Fibroblast of skin of abdomen (primary cell): ENCODE measurements around the gene S100A2.
"Not testable (repeated sequence)": the region's sequence is repeated elsewhere in the genome, so short reads cannot be mapped to it uniquely, and the experiment has no call there.

Experiments
- DNase-seq: peaks from one replicate; pipeline ENCODE4 v3.0.0-alpha.2; 2013

The S100A2 gene

DNA sequence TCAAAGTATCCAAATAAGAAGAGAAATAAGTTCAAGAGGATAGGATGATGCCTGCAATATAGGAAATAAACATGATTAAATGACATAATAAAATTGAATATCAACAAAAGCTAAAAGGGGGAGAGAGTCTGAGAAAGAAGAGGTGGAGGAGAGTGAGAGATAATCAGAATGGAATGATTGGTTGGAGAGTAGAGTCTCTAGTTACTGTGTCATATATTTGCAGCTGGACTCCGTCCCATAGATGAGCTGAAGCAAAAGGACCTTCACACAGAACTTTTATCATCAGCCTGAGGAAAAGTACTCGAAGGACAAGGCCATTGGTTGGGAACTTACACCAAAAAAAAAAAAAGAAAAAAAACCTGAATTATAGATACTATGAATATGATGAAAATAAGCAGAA lies 22.8 kb upstream of the S100A2 start:
- DNase-seq = no peak

DNA sequence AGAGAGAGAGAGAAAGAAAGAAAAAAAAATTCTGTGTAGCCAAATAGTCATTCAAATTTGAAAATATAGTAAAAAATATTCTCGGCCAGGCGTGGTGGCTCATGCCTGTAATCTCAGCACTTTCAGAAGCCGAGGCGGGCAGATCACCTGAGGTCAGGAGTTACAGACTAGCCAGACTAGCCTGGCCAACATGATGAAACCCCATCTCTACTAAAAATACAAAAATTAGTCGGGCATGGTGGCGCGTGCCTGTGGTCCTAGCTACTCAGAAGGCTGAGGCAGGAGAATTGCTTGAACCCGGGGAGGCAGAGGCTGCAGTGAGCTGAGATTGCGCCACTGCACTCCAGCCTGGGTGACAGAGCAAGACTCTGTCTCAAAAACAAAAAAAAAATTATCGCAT lies 22.4 kb upstream of the S100A2 start:
- DNase-seq = not testable (repeated sequence)

DNA sequence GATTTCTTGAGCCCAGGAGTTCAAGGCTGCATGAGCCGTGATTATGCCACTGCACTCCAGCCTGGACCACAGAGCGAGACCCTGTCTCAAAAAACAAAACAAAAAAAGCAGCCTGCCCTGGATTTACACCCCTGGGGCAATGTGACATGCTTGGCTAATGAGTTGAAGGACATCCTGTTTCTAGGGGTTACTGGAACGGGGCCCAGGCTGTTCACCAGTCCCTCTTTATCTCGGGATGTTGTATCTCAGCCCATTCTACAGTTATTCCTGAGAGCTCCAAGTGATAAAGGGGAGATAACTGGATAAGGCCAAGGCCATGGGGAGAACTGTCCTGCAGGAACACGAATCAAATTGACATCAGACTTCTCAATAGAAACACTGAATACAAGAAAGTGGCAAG lies 21.7 kb upstream of the S100A2 start:
- DNase-seq = no peak

DNA sequence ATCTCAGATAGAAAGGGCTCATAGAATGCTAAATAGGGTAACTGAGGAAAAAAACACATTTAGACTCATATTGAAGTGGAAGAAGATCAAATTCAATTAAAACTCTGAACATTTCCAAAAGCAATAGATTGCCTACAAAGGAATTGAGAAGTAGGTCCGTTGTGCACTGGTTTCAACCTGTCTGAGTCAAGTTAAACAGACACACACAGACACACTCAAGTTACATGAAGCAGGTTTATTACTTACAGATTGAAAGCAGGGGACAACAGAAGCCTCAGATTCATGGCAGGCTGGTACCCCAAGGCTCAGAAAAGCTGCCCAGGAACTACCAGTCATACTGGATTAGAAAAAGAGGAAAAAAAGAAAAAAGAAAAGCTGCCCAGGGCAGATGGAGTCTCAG lies 20.7 kb upstream of the S100A2 start:
- no peak for DNase-seq

DNA sequence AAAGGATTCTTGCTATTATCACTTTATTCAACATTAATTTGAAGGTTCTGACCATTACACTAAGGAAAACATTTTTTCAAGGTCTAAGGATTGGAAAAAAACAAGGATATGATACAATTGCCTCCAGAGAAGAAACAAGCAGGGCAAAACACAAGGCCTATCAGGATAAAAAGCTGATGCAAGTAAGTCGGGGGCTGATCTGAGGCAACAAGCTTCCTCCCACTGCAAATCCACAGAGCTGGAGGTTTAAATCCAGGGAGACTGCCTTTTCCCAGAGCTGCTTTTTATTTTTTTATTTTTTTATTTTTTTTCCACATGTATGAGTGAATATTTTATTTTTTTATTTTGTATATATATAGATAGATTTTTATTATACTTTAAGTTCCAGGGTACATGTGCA lies 19.4 kb upstream of the S100A2 start:
- DNase-seq = no peak

DNA sequence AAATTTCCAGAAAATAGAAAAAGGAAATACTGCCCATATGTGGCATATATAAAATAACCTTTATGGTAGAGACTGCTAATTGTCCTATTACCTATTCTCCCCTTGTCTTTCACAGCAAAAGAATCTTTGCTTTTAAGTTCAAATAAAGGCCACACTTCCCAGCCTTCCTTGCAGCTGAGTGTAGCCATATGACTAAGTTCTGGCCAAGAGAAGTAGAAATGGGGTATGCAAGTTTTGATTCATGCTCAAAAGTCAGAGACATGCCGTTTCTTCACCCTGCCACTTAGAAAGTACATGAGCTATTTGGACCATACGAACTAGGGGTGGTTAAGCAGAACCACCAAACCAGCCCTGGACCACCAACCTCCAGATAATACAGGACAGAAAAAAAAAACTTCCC lies 18.3 kb upstream of the S100A2 start:
- peak; percentile 22 for DNase-seq

DNA sequence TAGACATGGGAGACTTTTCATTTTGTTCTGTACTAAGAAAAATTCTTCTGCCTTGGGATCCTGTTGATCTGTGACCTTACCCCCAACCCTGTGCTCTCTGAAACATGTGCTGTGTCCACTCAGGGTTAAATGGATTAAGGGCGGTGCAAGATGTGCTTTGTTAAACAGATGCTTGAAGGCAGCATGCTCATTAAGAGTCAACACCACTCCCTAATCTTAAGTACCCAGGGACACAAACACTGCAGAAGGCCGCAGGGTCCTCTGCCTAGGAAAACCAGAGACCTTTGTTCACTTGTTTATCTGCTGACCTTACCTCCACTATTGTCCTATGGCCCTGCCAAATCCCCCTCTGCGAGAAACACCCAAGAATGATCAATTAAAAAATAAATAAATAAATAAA lies 17.9 kb upstream of the S100A2 start:
- not testable (repeated sequence) for DNase-seq

DNA sequence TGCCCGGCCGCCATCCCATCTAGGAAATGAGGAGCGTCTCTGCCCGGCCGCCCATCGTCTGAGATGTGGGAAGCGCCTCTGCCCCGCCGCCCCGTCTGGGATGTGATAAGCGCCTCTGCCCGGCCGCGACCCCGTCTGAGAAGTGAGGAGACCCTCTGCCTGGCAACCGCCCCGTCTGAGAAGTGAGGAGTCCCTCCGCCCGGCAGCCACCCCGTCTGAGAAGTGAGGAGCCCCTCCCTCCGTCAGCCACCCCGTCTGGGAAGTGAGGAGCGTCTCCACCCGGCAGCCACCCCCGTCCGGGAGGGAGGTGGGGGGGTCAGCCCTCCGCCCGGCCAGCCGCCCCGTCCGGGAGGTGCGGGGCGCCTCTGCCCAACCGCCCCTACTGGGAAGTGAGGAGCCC lies 17.2 kb upstream of the S100A2 start:
- DNase-seq = not testable (repeated sequence)

DNA sequence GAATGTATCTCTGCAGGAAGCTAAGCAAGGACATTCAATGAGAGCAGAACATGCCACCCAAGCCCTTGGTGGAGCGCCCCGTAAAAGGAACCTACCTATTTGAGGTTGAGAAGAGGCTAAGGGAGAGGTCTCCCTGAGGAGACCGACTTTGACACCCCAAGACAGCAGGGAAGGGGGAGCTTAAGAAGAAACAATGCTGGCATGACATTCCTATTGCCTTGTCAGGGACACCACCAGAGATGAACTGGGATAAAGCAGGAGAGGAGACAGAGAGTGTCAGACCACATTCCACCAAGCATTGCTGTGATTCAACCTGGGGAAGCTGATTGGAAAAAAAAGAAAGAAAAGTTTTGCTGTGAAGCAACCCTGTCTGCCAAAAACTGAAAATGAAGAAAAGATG lies 13.3 kb upstream of the S100A2 start:
- peak; percentile 39 for DNase-seq

DNA sequence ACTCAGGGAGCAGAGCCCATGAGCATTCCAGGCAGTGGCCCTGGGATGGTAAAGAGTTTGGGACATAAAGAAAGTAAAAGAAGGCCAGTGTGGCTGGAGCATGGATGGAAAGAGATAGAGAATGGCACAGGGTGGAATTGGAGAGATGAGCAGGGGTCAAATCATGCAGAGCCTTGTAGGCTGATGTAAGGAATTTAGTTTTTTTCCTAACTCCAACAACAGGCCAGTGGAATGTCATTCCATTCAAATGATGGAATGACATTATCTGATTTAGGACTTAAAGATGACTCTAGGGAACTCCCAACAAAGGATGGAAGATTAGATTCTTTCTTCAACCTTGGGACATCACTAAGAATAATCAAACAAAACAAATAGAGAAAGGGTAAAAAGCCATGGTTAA lies 12.8 kb upstream of the S100A2 start:
- peak; percentile 75 for DNase-seq

DNA sequence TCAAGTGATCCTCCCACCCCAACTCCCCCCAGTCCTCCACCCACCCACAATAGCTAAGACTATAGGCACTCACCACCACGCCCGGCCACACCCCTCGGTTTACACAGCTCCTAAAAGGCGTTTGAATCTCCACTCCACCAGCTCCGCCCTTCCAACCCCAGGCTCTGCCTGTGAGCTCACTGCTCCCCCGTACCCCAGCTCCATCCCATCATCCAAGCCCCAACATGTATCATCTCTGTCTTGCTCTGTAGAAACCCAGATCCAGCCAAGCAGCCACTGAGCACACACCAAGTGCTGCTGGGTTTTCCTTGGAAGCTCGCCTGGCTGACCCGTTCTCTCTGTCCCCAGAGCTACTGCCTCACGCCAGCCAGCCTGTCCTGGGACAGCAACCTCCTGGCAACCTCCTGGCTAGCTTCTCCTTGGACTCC lies 12.0 kb upstream of the S100A2 start:
- DNase-seq = no peak

DNA sequence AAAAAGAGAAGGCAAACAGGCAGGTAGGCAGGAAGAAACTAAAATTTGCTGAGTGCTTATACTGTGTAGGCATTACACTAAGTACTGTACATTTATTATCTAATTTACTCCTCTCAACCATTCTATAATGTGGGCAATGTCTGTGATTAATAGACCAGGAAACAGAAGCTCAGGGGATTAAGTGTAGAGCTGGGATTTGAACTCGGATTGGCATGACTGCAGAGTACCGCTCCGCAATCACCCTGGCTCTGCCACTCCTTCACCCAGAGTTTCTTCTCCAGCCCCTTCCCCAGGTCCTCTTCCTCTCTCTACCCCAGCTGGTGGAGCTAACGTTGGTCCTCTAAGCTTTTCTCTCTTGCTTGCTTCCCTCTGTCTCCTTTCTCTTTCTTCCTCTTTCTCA lies 11.5 kb upstream of the S100A2 start:
- DNase-seq = no peak

DNA sequence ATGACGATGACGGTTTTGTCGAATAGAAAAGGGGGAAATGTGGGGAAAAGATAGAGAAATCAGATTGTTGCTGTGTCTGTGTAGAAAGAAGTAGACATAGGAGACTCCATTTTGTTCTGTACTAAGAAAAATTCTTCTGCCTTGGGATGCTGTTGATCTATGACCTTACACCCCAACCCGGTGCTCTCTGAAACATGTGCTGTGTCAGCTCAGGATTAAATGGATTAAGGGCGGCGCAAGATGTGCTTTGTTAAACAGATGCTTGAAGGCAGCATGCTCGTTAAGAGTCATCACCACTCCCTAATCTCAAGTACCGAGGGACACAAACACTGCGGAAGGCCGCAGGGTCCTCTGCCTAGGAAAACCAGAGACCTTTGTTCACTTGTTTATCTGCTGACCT lies 9.9 kb upstream of the S100A2 start:
- DNase-seq = not testable (repeated sequence)

DNA sequence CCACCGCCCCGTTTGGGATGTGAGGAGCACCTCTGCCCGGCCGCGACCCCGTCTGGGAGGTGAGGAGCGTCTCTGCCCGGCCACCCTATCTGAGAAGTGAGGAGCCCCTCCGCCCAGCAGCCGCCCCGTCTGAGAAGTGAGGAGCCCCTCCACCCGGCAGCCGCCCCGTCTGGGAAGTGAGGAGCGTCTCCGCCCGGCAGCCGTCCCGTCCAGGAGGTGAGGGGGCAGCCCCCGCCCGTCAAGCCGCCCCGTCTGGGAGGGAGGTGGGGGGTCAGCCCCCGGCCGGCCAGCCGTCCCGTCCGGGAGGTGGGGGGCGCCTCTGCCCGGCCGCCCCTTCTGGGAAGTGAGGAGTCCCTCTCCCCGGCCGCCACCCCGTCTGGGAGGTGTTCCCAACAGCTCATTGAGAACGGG lies 9.4 kb upstream of the S100A2 start:
- not testable (repeated sequence) for DNase-seq

DNA sequence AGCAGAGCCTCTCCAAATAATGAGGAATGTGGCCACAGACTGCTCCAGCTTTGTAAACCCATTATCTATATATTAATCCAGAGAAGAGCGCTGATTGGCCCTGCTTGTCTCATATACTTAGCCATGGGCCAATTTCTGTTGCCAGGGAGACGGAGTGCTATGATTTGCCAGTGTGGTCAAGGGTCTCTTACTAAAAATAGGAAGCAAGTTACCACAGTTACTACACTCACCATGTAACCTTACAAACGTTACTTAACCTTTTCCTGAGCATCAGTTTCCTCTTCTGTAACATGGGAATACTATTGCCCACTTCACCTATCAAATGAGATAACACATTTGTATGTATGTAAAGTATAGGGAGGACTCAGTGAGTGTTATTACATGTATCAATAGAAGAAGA lies 7.7 kb upstream of the S100A2 start:
- DNase-seq = no peak

DNA sequence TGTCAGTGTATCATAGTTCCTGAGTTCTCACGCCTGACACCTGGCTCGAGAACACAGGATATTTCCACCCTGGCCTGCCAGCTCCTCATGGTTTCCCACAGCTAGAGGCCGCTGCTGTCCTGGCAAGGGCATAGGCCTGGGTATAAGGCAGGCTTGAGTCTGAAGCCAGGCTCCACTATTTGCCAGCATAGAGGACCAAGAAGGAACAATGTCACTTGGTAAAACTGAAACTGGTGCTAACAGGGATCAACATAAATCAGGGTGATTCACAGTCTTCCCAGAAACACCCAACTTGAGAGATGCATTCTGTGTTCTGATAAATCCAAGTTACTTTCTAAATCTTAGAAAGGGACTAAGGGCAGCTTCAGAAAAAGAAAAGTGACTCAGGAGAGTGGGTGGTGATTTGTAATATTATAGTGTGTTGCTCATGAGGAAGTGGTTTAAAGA lies 6.9 kb upstream of the S100A2 start:
- DNase-seq = peak; percentile 80

DNA sequence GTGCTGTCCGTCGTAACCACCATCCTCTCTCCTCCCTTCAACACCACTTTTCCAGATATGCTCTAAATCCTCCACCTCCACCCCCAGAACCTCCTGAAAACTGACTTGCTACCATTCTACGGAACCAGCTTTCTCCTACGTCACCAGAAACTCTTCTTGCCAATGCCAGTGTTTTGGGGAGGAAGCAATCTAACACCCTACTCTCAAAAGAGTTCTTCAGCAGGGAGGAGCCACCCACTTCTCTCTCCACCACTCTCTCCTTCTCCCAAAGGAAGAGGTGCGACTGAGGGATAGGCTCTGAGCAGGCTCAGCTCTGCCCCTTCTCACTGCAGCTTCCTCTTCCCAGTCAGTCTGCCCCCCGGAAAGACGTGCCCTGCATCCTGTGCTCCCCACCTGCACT lies 6.1 kb upstream of the S100A2 start:
- DNase-seq = no peak

DNA sequence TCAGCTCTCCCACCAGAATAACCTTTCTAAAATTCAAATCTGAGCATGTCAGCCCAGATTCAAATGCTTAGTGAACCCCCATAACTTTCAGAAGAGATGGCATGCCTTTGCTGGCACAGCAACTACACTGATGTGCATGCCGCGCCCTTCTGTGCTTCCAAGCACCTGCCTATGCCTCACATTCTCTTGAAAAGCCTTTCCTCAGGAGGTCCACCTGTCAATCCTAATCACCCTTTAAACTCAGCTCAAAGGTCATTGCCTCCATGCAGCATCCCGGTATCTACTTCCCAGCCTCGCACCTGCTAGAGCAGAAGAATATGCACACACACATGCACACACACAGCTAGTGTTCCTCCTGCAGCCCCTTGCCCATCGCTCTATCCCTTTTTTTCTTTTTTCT lies 5.2 kb upstream of the S100A2 start:
- no peak for DNase-seq

DNA sequence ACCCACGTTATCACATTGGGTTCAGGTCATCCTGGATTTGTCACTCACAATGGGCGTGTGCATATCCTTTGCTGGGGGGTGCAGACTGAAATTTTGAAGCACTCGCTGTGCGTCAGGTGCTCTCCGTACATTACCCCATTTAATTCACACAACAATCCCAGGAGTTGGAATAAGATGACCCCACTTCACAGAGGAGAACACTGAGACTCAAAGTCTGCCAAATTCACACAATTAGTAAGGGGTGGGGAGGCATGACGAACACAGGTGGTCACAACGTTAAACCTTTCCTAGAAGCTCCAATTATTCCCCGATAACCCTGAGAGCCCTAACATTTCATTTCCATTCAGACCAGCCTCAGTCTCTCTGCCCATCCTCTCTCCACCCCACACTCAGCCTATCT lies 3.8 kb upstream of the S100A2 start:
- DNase-seq = no peak

DNA sequence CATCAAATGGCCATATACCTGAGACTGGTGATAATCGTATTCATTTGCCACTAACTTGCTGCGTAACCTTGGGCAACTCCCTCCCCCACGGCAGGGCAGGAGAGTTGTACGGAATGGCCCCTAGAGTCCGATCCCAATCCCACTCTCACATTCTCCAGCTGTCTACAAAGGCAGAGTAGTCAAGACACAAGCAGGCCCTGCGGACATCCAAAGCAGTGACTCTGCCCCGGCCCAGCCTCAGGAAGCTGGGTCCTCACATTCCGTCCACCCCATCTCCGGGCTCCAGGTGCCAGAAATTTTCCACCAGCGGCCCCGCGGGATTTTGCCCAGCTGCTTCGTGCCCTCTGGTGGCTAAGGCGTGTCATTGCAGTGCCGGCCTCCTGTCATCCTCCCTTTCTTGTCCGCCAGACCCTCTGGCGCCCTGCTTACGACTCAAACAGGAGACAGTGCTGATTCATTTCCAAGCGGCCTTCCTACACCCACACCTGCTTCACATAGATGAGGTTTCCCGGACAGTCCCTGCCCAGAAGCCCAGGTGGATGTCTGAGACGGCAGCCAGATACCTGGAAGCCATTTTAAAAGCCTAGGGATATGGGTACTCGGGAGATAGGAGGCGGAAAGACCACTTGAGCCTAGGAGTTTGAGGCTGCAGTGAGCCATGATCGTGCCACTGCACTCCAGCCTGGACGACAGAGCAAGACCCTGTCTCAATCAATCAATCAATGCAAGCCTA lies 2.9 kb upstream of the S100A2 start:
- peak; percentile 87 for DNase-seq

DNA sequence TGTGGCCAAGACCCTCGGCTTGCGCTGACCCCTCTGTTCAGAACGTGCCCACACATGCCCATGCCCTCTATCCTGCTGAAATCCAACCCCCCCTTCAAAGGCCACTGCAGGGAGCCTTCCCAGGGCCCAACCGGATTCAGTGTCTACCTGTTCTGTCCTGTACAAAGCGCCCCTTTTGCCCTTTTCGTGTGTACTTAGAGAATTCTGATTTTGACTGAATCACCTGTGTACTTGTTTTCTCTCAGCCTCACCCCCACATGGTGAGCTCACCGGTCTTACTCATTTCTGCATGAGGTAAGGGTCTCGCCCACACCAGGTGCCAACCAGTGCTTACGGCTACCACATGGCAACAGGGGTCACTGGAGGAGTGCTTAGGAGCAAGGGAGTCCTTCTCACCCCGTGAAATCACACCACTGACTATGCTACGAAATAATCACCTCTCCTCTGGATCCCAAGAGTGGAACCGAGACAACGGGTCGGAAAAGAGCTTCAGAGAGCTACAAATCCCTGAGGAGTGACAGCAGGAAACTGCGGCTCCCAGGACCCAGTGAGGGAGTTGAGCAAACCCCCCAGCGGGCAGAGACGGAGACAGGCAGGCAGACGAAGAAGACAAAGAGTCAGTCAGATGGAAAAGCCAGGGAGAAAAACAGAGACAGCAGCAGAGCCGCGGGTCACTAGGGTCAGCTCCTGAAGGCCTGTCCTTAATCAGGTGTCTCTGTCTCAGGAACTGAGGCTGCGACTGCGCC lies 2.1 kb upstream of the S100A2 start:
- peak; percentile 33 for DNase-seq

DNA sequence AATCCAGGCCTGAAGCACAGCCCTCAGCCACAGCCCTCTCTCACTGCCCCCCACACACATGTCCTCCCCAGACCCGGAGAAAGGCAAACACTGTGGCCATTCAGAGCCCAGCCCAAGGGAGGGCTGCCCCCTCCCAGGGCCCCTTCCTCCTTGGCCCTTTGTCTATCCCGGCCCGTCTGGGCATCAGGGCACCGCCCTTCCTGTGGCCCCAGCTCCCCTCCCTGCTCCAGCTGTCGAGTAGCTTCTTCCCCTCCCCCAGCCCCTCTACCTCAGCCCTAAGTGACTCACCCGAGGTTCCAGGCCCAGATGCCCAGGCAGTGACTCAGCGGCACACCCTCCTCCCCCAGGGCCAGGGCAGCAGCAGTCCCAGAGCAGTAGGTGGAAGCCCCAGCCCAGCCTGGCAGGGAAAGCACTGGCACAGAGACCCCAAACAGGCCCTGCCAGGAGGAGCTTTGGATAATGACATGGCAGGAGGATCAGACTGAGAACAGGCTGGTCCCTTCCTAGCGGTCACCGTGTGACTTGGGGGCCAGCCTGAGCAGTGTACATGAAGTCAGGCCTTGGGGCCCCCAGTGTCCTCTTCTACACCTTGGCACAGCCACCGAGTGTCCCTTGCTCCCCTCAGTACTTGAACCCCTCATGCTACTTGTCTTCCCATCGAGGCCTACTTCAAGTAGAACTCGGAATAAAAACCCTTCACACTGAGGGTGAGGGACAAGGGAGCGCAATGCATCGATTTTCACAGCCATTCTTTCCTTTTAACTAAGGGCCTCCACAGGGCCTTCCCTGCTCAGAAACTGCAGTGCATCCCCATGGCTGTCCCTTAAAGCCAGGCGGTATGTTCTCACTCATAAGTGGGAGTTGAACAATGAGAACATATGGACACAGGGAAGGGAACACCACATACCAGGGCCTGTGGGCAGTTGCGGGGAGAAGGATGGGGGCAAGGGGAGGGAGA lies 1.0 kb upstream of the S100A2 start:
- peak; percentile 99 for DNase-seq

DNA sequence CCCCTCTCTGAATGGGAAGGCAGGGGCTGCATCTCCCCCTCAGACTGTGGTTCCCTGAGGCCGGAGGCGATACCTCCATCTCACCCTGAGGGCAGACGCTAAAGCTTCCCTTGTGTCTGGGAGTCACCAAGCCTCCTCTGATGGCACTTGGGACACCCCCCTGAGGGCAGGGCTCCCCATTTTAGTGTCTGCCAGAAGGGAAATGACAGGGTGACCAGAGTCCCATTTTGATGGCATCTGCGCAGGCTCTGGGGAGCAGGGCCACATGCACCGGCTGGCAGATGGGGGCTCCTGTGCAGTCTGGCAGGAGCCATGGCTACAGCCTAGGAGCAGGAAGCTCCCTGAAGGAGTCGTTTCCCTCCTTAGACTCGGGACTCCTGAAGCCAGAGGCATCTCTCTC lies 1.7 kb downstream of the S100A2 start:
- DNase-seq = no peak
